OCI-LY1 (cell line): Measurements from ENCODE around the gene TMEM9B.

Experiments used
- H2AFZ ChIP-seq: fragments of 200-600 bp; sonication (generic), shearing (Covaris generic); 2 replicates; pipeline ENCODE4 v1.6.0; 2014; ENCODE audit warnings: antibody characterized with exemption, mild to moderate bottlenecking, low read length
- H3F3A ChIP-seq: fragments of 200-600 bp; sonication (generic), shearing (Covaris generic); 2 replicates; pipeline ENCODE4 v1.6.0; 2014; ENCODE audit warnings: mild to moderate bottlenecking, antibody characterized with exemption, low read length, moderate library complexity; ENCODE audit not compliant: insufficient read depth
- H3K27ac ChIP-seq: fragments of 200-600 bp; sonication (generic); 2 replicates; pipeline ENCODE4 v1.5.1; 2014; ENCODE audit warnings: low read length, mixed run types, mild to moderate bottlenecking, low read depth; ENCODE audit not compliant: poor library complexity, severe bottlenecking
- H3K27me3 ChIP-seq: fragments of 200-600 bp; sonication (generic); 2 replicates; pipeline ENCODE4 v1.6.0; 2014; ENCODE audit warnings: antibody characterized with exemption, mild to moderate bottlenecking, low read length, moderate library complexity; ENCODE audit not compliant: insufficient read depth
- H3K36me3 ChIP-seq: fragments of 200-600 bp; sonication (generic); 2 replicates; pipeline ENCODE4 v1.6.1; 2014; ENCODE audit warnings: mild to moderate bottlenecking, antibody characterized with exemption, low read length, moderate library complexity, mixed read lengths; ENCODE audit not compliant: insufficient read depth
- H3K4me1 ChIP-seq: fragments of 200-600 bp; sonication (generic); 2 replicates; pipeline ENCODE4 v1.5.1; 2014; ENCODE audit warnings: mild to moderate bottlenecking, low read length, moderate library complexity; ENCODE audit not compliant: insufficient read depth, severe bottlenecking
- H3K4me2 ChIP-seq: fragments of 200-600 bp; sonication (generic), shearing (Covaris generic); 2 replicates; pipeline ENCODE4 v1.6.1; 2014; ENCODE audit warnings: low read length
- H3K4me3 ChIP-seq: fragments of 200-600 bp; sonication (generic); 2 replicates; pipeline ENCODE4 v1.5.1; 2014; ENCODE audit warnings: low read length, low read depth, mild to moderate bottlenecking, mixed read lengths; ENCODE audit not compliant: poor library complexity, severe bottlenecking
- H3K79me2 ChIP-seq: fragments of 200-600 bp; shearing (Covaris generic); 2 replicates; pipeline ENCODE4 v1.6.1; 2016; ENCODE audit warnings: mixed run types, low read length, mixed read lengths; ENCODE audit not compliant: insufficient read depth
- H3K9ac ChIP-seq: fragments of 200-600 bp; sonication (generic), shearing (Covaris generic); 2 replicates; pipeline ENCODE4 v1.6.1; 2014; ENCODE audit warnings: mild to moderate bottlenecking, low read length, mixed read lengths
- H3K9me2 ChIP-seq: fragments of 200-600 bp; sonication (generic), shearing (Covaris generic); 2 replicates; pipeline ENCODE4 v1.6.1; 2014; ENCODE audit warnings: low read depth, mild to moderate bottlenecking, low read length, mixed read lengths
- H3K9me3 ChIP-seq: fragments of 200-600 bp; shearing (Covaris generic); 2 replicates; pipeline ENCODE4 v1.6.1; 2014; ENCODE audit warnings: low read length, mixed read lengths
- H4K20me1 ChIP-seq: fragments of 200-600 bp; sonication (generic), shearing (Covaris generic); 2 replicates; pipeline ENCODE4 v1.6.0; 2016; ENCODE audit warnings: mild to moderate bottlenecking, low read length; ENCODE audit not compliant: insufficient read depth
- EZH2 ChIP-seq: fragments of 200-600 bp; sonication (generic), shearing (Covaris generic); IDR thresholded peaks from 2 replicates; pipeline ENCODE4 v1.8.0; 2017; ENCODE audit warnings: borderline replicate concordance, mixed run types, mild to moderate bottlenecking, antibody characterized with exemption, low read length, moderate library complexity, mixed read lengths
- TF ChIP-seq, protein P1 (sequence below): fragments of 200-600 bp; sonication (generic), shearing (Covaris generic); IDR thresholded peaks from 2 replicates; pipeline ENCODE4 v1.5.1; 2017; ENCODE audit warnings: mild to moderate bottlenecking, antibody characterized with exemption, low read length, moderate library complexity, mixed read lengths

TMEM9B gene

DNA sequence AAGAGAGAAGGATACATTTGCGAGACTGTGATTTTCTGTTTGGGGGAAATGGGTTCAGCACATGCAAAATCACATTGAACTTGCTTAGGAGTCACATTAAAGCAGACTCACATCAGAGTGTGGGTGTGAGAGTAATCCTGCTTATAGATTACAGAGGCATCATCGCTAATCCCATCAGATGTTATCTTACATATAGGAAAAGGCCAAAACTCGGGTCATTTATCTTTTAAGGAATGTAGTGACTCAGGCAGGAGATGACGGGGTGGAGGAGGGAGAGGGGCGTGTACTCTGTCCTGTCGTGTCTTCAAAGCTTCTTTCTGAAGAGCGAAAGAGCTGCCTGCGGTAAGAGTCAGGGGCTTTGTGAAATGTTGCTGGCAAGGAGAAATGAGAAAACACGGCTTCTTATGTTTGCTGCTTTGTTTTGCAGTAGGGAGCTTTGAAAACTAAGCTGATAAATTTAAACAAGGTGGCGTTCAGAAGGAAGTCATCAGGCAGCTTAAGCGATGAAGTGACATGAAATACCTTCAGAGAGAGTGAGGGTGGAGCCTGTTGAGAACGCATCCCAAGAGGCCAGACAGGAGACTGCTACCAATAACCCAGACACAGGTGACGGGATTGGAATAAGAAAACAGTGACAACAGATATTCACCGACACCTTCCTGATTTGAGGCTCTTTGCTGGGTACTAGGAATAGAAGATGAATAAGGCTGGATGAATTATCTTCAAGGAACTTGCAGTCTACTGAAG lies 29.3 kb downstream of the TMEM9B start:
- no peaks in the 10 kb centered on the region for H3K9me2 ChIP-seq
- H3K79me2 ChIP-seq: no peaks in the 10 kb centered on the region
- H3K27ac ChIP-seq: no peak overlapping the region
- no peaks in the 10 kb centered on the region for H3K36me3 ChIP-seq
- H3K4me1 ChIP-seq: peaks cover 8% of the 10 kb centered on the region
- no peaks in the 10 kb centered on the region for H3K27me3 ChIP-seq
- no peaks in the 10 kb centered on the region for H3F3A ChIP-seq
- no peak overlapping the region for H3K4me2 ChIP-seq
- H3K9me3 ChIP-seq: no peaks in the 10 kb centered on the region
- no peak overlapping the region for H3K4me3 ChIP-seq
- TF ChIP-seq EZH2: no peak
- TF ChIP-seq, protein P1, sequence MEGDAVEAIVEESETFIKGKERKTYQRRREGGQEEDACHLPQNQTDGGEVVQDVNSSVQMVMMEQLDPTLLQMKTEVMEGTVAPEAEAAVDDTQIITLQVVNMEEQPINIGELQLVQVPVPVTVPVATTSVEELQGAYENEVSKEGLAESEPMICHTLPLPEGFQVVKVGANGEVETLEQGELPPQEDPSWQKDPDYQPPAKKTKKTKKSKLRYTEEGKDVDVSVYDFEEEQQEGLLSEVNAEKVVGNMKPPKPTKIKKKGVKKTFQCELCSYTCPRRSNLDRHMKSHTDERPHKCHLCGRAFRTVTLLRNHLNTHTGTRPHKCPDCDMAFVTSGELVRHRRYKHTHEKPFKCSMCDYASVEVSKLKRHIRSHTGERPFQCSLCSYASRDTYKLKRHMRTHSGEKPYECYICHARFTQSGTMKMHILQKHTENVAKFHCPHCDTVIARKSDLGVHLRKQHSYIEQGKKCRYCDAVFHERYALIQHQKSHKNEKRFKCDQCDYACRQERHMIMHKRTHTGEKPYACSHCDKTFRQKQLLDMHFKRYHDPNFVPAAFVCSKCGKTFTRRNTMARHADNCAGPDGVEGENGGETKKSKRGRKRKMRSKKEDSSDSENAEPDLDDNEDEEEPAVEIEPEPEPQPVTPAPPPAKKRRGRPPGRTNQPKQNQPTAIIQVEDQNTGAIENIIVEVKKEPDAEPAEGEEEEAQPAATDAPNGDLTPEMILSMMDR: no peak
- no peak overlapping the region for H3K9ac ChIP-seq
- no peak overlapping the region for H2AFZ ChIP-seq
- no peaks in the 10 kb centered on the region for H4K20me1 ChIP-seq

DNA sequence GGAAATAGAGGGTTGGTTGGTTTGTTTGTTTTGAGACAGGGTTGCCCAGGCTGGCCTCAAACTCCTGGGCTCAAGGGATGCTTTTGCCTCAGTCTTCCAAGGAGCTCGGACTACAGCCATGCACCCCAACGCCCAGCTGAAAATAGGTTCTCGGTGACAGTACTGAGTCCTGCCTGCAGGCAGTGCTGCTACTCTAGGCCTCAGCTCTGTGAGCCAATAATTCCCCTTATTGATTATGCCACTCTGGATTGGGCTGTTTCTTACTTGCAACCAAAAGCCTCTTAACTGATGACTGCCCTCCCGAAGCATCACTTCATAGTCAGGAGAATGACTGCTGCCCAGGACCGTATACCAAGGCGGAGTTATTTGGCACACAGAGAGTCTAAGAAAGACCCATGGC lies 30.3 kb downstream of the TMEM9B start:
- H2AFZ ChIP-seq: no peak overlapping the region
- no peaks in the 10 kb centered on the region for H3F3A ChIP-seq
- TF ChIP-seq, protein P1: no peak
- no peak for TF ChIP-seq EZH2
- no peak overlapping the region for H3K4me3 ChIP-seq
- H3K27ac ChIP-seq: no peak overlapping the region
- no peaks in the 10 kb centered on the region for H3K9me3 ChIP-seq
- H3K9ac ChIP-seq: no peak overlapping the region
- no peaks in the 10 kb centered on the region for H3K9me2 ChIP-seq
- H3K27me3 ChIP-seq: no peaks in the 10 kb centered on the region
- no peaks in the 10 kb centered on the region for H3K36me3 ChIP-seq
- no peaks in the 10 kb centered on the region for H4K20me1 ChIP-seq
- H3K79me2 ChIP-seq: no peaks in the 10 kb centered on the region
- peaks cover 8% of the 10 kb centered on the region for H3K4me1 ChIP-seq
- H3K4me2 ChIP-seq: no peak overlapping the region

DNA sequence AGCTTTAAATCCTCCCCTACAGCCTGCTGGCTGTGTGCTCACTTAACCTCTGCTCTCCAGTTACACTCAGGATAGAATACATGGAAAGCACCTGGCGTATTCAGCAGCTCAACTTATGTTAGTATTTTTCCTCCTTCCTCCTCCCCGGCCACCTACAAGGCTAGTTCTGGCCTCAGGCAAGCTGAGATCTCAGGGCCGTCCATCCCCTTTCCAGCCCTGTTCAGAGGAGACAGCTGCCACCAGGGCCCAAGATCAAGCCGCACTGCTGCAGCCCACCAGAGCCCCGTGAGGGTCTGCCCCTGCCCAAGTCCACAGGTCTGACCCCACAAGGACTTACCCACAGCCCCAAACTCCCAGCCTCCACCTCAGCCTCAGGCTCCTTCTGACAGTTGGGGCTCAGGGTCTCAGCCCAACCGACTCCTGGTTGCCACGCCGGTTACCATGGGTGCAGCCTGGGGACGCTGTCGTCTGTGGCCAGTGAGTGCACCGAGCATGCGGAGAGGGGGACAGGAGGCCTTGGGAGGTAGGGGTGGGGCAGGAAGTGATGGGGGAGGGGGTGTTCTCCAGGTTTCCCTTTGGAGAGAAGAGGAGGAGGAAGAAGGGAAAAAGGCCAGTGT lies 31.6 kb downstream of the TMEM9B start, which contains the start of gene C11orf16:
Gene C11orf16 (minus strand): TSS at position 384 of the 617 bp plus-strand sequence. CDS start 639 bp downstream, outside the sequence.
- H3K27me3 ChIP-seq: no peaks in the 10 kb centered on the region
- no peaks in the 10 kb centered on the region for H3K9me2 ChIP-seq
- H3F3A ChIP-seq: no peaks in the 10 kb centered on the region
- H3K9me3 ChIP-seq: no peaks in the 10 kb centered on the region
- no peaks in the 10 kb centered on the region for H3K36me3 ChIP-seq
- peaks cover 8% of the 10 kb centered on the region for H3K4me1 ChIP-seq
- no peak within 1 kb of the TSS for H3K27ac ChIP-seq
- H4K20me1 ChIP-seq: no peaks in the 10 kb centered on the region
- no peak within 1 kb of the TSS for H3K4me3 ChIP-seq
- H3K4me2 ChIP-seq: no peak within 1 kb of the TSS
- H2AFZ ChIP-seq: no peak within 1 kb of the TSS
- no peak for TF ChIP-seq EZH2
- TF ChIP-seq, protein P1: no peak
- H3K9ac ChIP-seq: no peak within 1 kb of the TSS
- H3K79me2 ChIP-seq: no peaks in the 10 kb centered on the region
